ENCODE results near the gene ADGRE1. TPM values are rescaled to one million over a fixed set of nuclear protein-coding genes. Genes with fewer than 3 reads are reported as not detected.

The ADGRE1 gene
- total and polyA plus RNA-seq, 2 of the 8 experiments (the other 6 are each of a cell fraction or from before 2014, with no cell fraction given): not detected

GRCh38 chr19:6865849-6866248 is 21.5 kb upstream of the ADGRE1 start:
- H3K18ac ChIP-seq (ENCODE audit: extremely low read depth, low read length): no peak overlapping the region
- peaks cover 3 to 35% of the 10 kb centered on the region in 2 experiments; a peak in 3 of 4 replicates for H3K9me3 ChIP-seq (ENCODE audit: insufficient read depth in 2 of 2, low read depth in 1 of 2, low read length in 1 of 2)
- no peaks in the 10 kb centered on the region for H3K23me2 ChIP-seq (ENCODE audit: low read depth, low read length)
- WGBS, 2 experiments (ENCODE audit: extremely low coverage in 1 of 2, insufficient coverage in 1 of 2, insufficient read length in 1 of 2, insufficient replicate concordance in 2 of 2, low coverage in 1 of 2, low lambda C conversion rate in 2 of 2, missing lambda C conversion rate in 1 of 2): 93% methylated on average over 10 of the region's 10 CpGs; no CpG with 5 or more reads in 1 of the 2 experiments
- H4K8ac ChIP-seq (ENCODE audit: extremely low read depth, insufficient read depth, low read length): no peak overlapping the region
- no peak overlapping the region for H3K4me3 ChIP-seq (ENCODE audit: extremely low read depth in 1 of 4, insufficient read depth in 2 of 4, low read depth in 3 of 4, low read length in 4 of 4)
- H3K4ac ChIP-seq (replicated peaks; ENCODE audit: insufficient read length, low read depth, low read length): no peak overlapping the region
- no peak overlapping the region for H3K23ac ChIP-seq (ENCODE audit: insufficient read length)
- H3K27me3 ChIP-seq (replicated peaks in 1 of 4; ENCODE audit: control insufficient read depth in 3 of 4, extremely low read depth in 1 of 4, insufficient read depth in 3 of 4, low read length in 3 of 4): no peaks in the 10 kb centered on the region
- H2AK5ac ChIP-seq (ENCODE audit: low read depth, low read length): no peak overlapping the region
- H3K4me2 ChIP-seq (ENCODE audit: insufficient read depth in 1 of 2, low read depth in 2 of 2, low read length in 2 of 2): no peak overlapping the region
- H2BK5ac ChIP-seq (ENCODE audit: low read depth, low read length): no peak overlapping the region
- H3K79me2 ChIP-seq (ENCODE audit: control insufficient read depth in 1 of 2, insufficient read depth in 2 of 2, low read length in 2 of 2): no peaks in the 10 kb centered on the region
- H2BK12ac ChIP-seq (ENCODE audit: low read depth, low read length): no peak overlapping the region
- no peak overlapping the region for H3K9ac ChIP-seq (replicated peaks in 1 of 4; ENCODE audit: extremely low read depth in 1 of 4, low read depth in 3 of 4, low read length in 3 of 4)
- ChIA-PET POLR2A (ENCODE audit: partially characterized antibody) (no interaction called here), CTCF (ENCODE audit: partially characterized antibody) (interaction anchor here (1.3 to 3.8 kb wide), 2 partner anchors 131 to 132 kb away, joined by 3 to 11 read pairs; no protein-coding TSS in a partner anchor)
- no peak overlapping the region for H2BK20ac ChIP-seq (ENCODE audit: low read length)
- no peak overlapping the region for H3K14ac ChIP-seq (ENCODE audit: insufficient read length)
- H2AFZ ChIP-seq (ENCODE audit: low read length): no peak overlapping the region; the same call in 1 of the 2 replicates
- no peak for TF ChIP-seq CREB1 (IDR thresholded peaks at IDR 0.05)
- no peak for TF ChIP-seq TEAD4 (IDR thresholded peaks at IDR 0.05; ENCODE audit: low read depth, low read length)
- no peak for TF ChIP-seq RAD21 (IDR thresholded peaks at IDR 0.05 in 1 of 2, conservative IDR thresholded peaks at IDR 0.05 in 1 of 2; ENCODE audit: low read depth in 2 of 2, low read length in 2 of 2)
- TF ChIP-seq CHD1 (IDR thresholded peaks at IDR 0.05; ENCODE audit: low read depth, low read length): no peak
- no peak for TF ChIP-seq SRF (IDR thresholded peaks at IDR 0.05; ENCODE audit: low read depth, low read length)
- H3K56ac ChIP-seq (replicated peaks; ENCODE audit: insufficient read length, low read depth, low read length): no peak overlapping the region
- no peak for FAIRE-seq
- no peak overlapping the region for H4K5ac ChIP-seq (ENCODE audit: insufficient read length, low read depth, low read length)
- no peak overlapping the region for H3K27ac ChIP-seq (ENCODE audit: low read depth, low read length)
- H4K20me1 ChIP-seq (replicated peaks in 1 of 2; ENCODE audit: control insufficient read depth in 1 of 2, insufficient read depth in 2 of 2, low read length in 2 of 2): no peaks in the 10 kb centered on the region
- H3K79me1 ChIP-seq (ENCODE audit: low read depth, low read length): no peaks in the 10 kb centered on the region
- H3K4me1 ChIP-seq (replicated peaks in 1 of 4; ENCODE audit: control insufficient read depth in 3 of 4, insufficient read depth in 4 of 4, low read length in 3 of 4): no peaks in the 10 kb centered on the region
- no peak overlapping the region for H4K91ac ChIP-seq (replicated peaks; ENCODE audit: insufficient read length, low read length)
- no peak overlapping the region for H2BK15ac ChIP-seq (ENCODE audit: low read length)
- DNase-seq (ENCODE audit: low read depth in 1 of 2, low spot score in 2 of 2): no peak
- no peaks in the 10 kb centered on the region for H3K36me3 ChIP-seq (ENCODE audit: control insufficient read depth in 2 of 4, insufficient read depth in 4 of 4, low read length in 3 of 4)
- H2BK120ac ChIP-seq (replicated peaks; ENCODE audit: low read depth, low read length): no peak overlapping the region

Measured in H1 (cell line).